GM21786 (cell line): ENCODE data around the gene GIMAP1.
A peak's percentile ranks its signal among the peaks of the same experiment; 100 is the strongest.

Source experiments
- ATAC-seq: cut with Tn5 transposase; IDR thresholded peaks from one replicate; pipeline ENCODE4 v1.9.1; 2021; ENCODE audit not compliant: unreplicated experiment

The GIMAP1 gene

DNA sequence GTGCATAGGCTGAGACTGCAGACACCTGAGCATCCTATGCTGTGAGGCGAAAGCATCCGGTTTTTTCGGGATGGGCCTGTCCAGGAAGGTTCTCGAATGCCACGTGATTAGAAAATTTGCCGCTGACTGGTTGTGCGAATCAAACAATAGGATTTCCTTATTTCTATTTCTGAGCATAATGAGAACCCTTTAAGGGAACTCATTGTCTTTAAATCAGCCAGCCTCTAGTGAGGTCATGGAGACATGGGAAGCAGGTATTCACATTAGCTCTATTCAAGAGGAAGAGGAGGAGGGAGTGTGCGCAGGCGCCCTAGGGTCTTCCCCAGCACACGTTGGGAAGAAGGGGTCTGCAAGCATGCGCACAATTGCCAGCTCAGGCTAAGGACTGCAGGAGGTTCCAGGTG lies 5.6 kb downstream of the GIMAP1 start:
- no peak for ATAC-seq

GRCh38 chr7:150722431-150722931 lies 6.1 kb downstream of the GIMAP1 start:
- ATAC-seq, result no peak

GRCh38 chr7:150723467-150723866 lies 7.1 kb downstream of the GIMAP1 start:
- no peak for ATAC-seq

- no peak for ATAC-seq
Measured at GRCh38 chr7:150727381-150727780, 11.0 kb downstream of the GIMAP1 start.

DNA sequence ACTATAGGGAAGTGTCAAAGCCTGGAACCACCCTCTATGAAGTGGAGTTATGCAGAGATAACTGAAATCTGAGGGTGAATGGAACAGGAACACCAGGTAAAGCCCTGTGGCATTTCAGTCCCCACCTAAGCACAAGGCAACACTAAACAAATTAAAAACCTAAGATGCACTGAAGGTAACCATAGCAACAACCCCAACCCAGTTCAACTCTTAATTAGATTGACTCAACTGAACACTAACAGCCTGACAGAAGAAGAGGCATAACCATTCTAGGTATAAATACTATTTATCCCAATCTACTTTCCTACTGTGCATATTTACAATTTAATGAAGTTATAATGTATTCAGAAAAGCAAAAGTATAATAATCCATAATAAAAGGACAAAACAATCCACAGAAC lies 11.6 kb downstream of the GIMAP1 start:
- ATAC-seq, result no peak

DNA sequence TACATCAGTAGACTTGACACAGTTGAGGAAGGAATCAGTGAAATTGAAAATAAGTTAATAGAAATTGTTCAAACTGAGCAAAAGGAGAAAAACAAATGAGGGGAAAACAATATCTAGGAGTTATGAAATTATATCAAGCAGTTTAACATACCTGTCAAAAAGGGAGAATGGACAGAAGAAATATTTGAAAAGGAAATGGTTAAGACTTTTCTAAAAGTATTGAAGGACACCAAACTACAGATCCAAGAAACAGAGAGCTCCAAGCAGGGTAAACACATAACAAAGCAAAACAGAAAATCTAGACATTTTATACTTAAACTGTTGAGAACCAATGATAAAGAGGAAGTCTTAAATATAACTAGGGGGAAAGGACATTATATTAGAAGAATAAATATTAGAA lies 12.2 kb downstream of the GIMAP1 start:
- ATAC-seq, result no peak

GRCh38 chr7:150731916-150732315 lies 15.5 kb downstream of the GIMAP1 start:
- ATAC-seq, result no peak

DNA sequence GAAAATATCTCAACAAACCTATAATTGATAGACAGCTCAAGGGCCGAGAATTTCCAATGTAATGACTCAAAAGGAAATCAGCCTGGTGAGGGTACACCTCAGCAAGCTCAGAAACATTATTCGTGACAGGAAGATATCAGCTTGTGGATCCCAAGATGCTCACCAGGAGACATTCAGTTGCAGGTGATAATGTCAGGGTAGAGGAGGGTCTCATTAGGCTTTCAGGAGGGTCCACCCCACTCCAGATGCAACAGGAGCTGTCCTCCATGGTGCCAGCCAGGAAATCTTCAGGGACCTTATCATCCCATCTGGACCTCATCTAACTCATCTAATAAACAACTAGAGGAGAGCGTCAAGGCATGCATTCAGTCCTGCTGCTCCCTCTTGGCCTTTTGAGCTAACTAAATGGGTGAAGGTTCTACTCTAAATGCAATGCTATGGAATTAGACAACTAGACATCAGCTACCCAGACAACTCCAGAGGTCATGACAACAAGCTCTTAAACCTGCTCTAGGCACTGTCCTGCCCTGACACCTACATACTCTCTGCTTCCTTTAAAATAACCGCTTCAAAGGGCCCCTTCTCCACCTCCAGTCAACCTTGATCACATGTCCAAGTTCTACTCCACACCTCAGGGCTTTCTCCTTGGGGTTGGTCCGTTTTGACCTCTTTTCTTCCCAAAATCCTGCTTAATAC lies 16.5 kb downstream of the GIMAP1 start:
- no peak for ATAC-seq

DNA sequence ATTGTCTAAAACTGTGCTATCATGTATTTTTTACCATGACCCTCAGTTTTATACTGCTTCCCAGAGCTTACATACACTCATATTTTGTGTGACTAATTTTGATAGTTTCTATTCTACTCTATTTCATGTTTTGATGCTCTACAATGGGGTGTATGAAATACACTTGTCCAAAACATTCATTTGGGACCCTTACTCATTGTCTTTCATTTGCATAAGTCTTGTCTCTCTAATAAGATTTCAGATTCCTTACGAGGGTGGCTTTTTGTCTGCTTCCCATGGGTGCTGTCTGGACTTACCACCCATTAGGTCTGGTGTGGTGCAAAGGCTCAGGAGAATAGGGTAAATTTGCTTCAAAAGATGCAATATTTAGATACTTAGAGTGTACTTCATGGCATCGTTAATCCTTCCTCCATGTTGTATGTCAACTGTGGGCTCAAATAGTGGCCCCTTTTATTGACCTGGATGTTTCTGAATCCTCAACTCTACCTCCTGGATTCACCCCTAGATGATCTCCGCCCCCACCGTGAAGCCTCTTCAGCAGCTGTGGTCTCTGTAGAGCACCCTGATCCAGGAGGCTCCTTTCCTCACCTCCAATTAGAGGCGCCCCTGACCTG lies 17.2 kb downstream of the GIMAP1 start:
- ATAC-seq, result no peak

DNA sequence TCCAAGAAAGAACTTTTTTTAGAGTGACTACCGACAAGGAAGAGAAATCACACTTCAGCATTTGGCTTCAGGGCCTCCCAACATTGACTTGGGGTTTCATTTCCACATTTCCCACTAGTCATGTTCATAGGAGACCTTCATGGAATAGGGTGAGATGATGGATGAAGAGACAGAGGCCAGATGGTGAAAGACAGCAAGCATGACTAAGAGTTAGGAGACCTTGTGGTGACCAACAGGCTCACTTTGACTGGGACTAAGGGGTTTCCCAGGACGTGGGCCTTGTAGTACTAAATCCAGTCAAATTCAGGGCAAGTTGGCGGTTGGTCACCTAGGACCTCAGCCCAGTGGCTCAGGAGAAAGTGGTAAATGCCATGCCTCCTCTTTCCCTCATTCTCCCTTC lies 17.8 kb downstream of the GIMAP1 start:
- no peak for ATAC-seq

- ATAC-seq, result no peak
Measured at GRCh38 chr7:150735596-150736358, 19.4 kb downstream of the GIMAP1 start.

- peak; percentile 17 for ATAC-seq
Measured at GRCh38 chr7:150736864-150737263, 20.5 kb downstream of the GIMAP1 start.

DNA sequence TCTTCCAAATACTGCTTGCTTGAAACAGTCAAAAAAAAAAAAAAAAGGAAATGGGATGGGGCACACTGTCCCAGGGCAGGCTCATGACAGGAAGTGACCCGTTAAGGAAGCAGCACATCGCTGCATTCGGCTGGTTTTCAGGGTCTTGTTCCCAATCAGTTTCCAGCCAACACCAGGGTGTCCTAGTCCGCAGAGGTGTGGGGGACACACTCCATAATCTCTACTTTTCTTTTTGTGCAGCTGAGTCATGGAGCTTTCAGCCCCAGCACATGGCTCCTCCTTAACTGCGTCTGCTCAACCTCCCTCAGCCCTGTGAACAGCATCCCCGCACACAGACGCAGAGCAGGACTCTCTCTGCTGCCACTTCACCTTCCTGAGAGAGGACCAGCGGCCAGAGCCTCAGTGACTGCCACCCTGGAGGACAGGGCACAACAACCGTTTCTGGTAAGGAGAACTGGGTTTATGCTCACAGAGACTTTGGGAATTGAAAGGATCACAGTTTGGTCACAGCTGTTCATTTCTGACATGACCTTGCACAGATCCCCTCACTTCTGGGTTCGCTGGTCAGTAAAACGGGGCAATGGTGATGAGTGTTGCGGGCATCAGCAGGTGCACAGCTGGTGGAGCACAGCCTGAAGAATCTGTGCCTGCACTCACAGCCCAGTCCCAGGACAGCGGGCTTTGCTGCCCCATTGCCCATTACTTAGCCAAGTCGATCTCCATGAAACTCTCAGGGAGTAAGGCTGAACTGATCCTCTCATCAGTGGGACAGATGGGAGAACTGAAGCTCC lies 21.0 kb downstream of the GIMAP1 start, which contains the start of gene GIMAP5:
Gene GIMAP5, plus strand, starts transcription at position 154 of the 791 bp plus-strand sequence. CDS start 3,467 bp downstream, outside the sequence.
- peak; percentile 71 for ATAC-seq

DNA sequence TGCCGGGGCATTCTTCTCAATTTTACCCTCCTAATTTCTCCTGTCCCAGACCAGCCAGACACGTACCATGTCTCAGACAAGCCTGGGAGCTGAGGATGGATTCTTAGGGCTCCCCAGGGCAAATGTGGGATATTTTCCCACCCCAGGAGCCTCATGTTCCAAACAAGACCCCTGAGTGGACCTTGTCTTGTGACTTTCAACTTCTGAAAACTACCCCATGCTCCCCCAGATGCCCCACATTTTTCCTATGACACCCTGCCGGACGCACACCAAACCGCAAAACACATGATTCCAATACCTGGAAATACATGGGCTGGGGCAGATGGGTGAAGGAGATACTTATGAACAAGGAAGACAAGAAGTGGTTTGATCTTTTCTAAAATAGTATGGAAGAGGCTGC lies 21.7 kb downstream of the GIMAP1 start:
- no peak for ATAC-seq

DNA sequence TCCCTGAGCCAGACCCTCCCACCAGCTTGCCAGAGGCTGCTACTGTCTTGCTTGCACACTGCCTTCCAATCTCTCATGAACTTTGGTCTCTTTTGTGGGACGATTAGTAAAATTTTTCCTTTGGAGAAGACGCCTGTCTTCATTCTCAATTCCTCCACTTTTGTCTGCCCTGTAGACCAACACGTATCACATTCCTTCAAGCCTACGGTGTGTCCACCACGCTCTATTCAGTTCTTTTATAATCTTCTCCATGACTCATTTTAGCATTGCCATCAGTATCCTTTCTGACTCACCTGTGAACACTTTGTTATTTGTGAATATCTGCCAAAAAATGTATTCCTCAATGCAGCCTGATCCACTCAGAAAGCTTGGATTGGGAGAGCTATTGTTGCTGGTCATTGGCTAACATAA lies 22.2 kb downstream of the GIMAP1 start:
- ATAC-seq, result no peak

- ATAC-seq, result no peak
Measured at GRCh38 chr7:150739033-150739432, 22.6 kb downstream of the GIMAP1 start.

GRCh38 chr7:150740053-150740452 lies 23.6 kb downstream of the GIMAP1 start:
- no peak for ATAC-seq

- ATAC-seq, result no peak
Measured at GRCh38 chr7:150742286-150742968, 26.0 kb downstream of the GIMAP1 start.

GRCh38 chr7:150744041-150744656 lies 27.7 kb downstream of the GIMAP1 start:
- no peak for ATAC-seq

DNA sequence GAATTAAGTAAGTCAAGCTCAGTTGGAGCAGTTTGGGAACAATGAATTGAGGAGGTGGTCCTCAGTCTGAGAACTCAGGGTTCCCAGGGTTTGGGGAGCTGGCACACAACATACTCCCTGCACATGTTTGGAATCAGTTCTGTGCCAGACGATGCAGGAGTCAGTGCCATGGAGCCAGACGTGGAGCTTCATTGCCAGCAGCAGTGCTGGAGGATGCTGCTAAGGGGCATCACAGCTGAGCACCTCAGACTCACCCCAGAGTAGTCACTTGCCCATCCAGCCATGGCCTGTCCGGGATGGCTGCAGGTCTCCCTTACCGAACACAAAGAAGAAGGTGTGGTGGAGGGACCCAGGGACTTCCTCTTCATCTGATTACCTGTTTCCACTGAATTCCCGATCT lies 28.7 kb downstream of the GIMAP1 start:
- ATAC-seq, result no peak
